H9 (cell line): ENCODE measurements around the gene BCL7B. TPM values are rescaled to one million over a fixed set of nuclear protein-coding genes. Genes with fewer than 3 reads are reported as not detected.
A peak's percentile ranks its signal among the peaks of the same experiment; 100 is the strongest.

ENCODE experiments used
- DNase-seq: peaks from one replicate; pipeline ENCODE4 v3.0.0-alpha.2; 2017
- H2AFZ ChIP-seq: one replicate; pipeline ENCODE4 v1.6.1; 2013; ENCODE audit warnings: mild to moderate bottlenecking, low read length, control low read depth, moderate library complexity
- H2AK5ac ChIP-seq: 2 replicates; pipeline ENCODE4 v1.6.1; 2013; ENCODE audit warnings: low read length, control low read depth, mixed read lengths; ENCODE audit not compliant: insufficient read length
- H2BK120ac ChIP-seq: one replicate; pipeline ENCODE4 v1.6.1; 2013; ENCODE audit warnings: low read depth, mild to moderate bottlenecking, low read length, control low read depth, inconsistent platforms; ENCODE audit not compliant: poor library complexity, severe bottlenecking
- H2BK12ac ChIP-seq: 2 replicates; pipeline ENCODE4 v1.6.1; 2013; ENCODE audit warnings: low read length, control low read depth, mixed read lengths, low read depth; ENCODE audit not compliant: insufficient read length
- H2BK15ac ChIP-seq: 2 replicates; pipeline ENCODE4 v1.6.1; 2013; ENCODE audit warnings: low read depth, low read length, control low read depth
- H2BK20ac ChIP-seq: one replicate; pipeline ENCODE4 v1.6.1; 2013; ENCODE audit warnings: low read depth, mild to moderate bottlenecking, low read length, control low read depth, inconsistent platforms; ENCODE audit not compliant: poor library complexity, severe bottlenecking
- H2BK5ac ChIP-seq: 2 replicates; pipeline ENCODE4 v1.6.1; 2013; ENCODE audit warnings: low read length, control low read depth, mixed read lengths; ENCODE audit not compliant: insufficient read length
- H3K14ac ChIP-seq: 2 replicates; pipeline ENCODE4 v1.6.1; 2013; ENCODE audit warnings: low read length, control low read depth; ENCODE audit not compliant: insufficient read depth
- H3K18ac ChIP-seq: 2 replicates; pipeline ENCODE4 v1.6.1; 2013; ENCODE audit warnings: low read depth, mild to moderate bottlenecking, mixed read lengths, low read length, control low read depth; ENCODE audit not compliant: insufficient read length
- H3K23ac ChIP-seq: 2 replicates; pipeline ENCODE4 v1.6.1; 2013; ENCODE audit warnings: low read length, control low read depth, mixed read lengths, low read depth; ENCODE audit not compliant: insufficient read length
- H3K23me2 ChIP-seq: 2 replicates; pipeline ENCODE4 v1.6.1; 2013; ENCODE audit warnings: low read depth, mild to moderate bottlenecking, mixed read lengths, low read length, control low read depth; ENCODE audit not compliant: insufficient read length, poor library complexity, severe bottlenecking
- H3K27ac ChIP-seq: 2 replicates; pipeline ENCODE4 v1.5.1; 2013; ENCODE audit warnings: low read length, control low read depth, mixed read lengths, low read depth; ENCODE audit not compliant: insufficient read length
- H3K27me3 ChIP-seq: 2 replicates; pipeline ENCODE4 v1.6.1; 2013; ENCODE audit warnings: low read length, control low read depth, inconsistent platforms; ENCODE audit not compliant: insufficient read depth
- H3K4ac ChIP-seq: 2 replicates; pipeline ENCODE4 v1.6.1; 2013; ENCODE audit warnings: low read depth, mild to moderate bottlenecking, control low read depth, inconsistent platforms, low read length, moderate library complexity
- H3K4me1 ChIP-seq: 2 replicates; pipeline ENCODE4 v1.6.1; 2013; ENCODE audit warnings: low read length, control low read depth, inconsistent platforms; ENCODE audit not compliant: insufficient read depth
- H3K4me2 ChIP-seq: 2 replicates; pipeline ENCODE4 v1.6.1; 2013; ENCODE audit warnings: low read length, control low read depth, mixed read lengths; ENCODE audit not compliant: insufficient read length, insufficient read depth
- H3K56ac ChIP-seq: 2 replicates; pipeline ENCODE4 v1.6.1; 2013; ENCODE audit warnings: low read depth, mild to moderate bottlenecking, mixed read lengths, low read length, control low read depth; ENCODE audit not compliant: insufficient read length
- H3K79me1 ChIP-seq: 2 replicates; pipeline ENCODE4 v1.6.1; 2013; ENCODE audit warnings: low read depth, mild to moderate bottlenecking, moderate library complexity, low read length, control low read depth, inconsistent platforms; ENCODE audit not compliant: insufficient read depth, poor library complexity, severe bottlenecking
- H3K79me2 ChIP-seq: 2 replicates; pipeline ENCODE4 v1.6.1; 2013; ENCODE audit warnings: low read length, control low read depth, inconsistent platforms; ENCODE audit not compliant: insufficient read depth
- H3K9ac ChIP-seq: 2 replicates; pipeline ENCODE4 v1.6.1; 2013; ENCODE audit warnings: low read length, control low read depth, mixed read lengths; ENCODE audit not compliant: insufficient read length; ENCODE audit errors: extremely low read depth
- H3K9me3 ChIP-seq: one replicate; pipeline ENCODE4 v1.6.1; 2013; ENCODE audit warnings: low read depth, low read length, inconsistent platforms; ENCODE audit not compliant: control insufficient read depth
- H3T11ph ChIP-seq: one replicate; pipeline ENCODE4 v1.6.1; 2013; ENCODE audit warnings: mild to moderate bottlenecking, low read length, control low read depth, inconsistent platforms
- H4K20me1 ChIP-seq: one replicate; pipeline ENCODE4 v1.6.1; 2013; ENCODE audit not compliant: control insufficient read depth, insufficient read length, insufficient read depth
- H4K5ac ChIP-seq: 2 replicates; pipeline ENCODE4 v1.6.1; 2013; ENCODE audit warnings: low read depth, mild to moderate bottlenecking, mixed read lengths, low read length, control low read depth; ENCODE audit not compliant: insufficient read length
- H4K8ac ChIP-seq: replicated peaks from 2 replicates; pipeline ENCODE4 v1.6.1; 2013; ENCODE audit warnings: low read length, control low read depth, mixed read lengths, low read depth; ENCODE audit not compliant: insufficient read length
- H4K91ac ChIP-seq: 2 replicates; pipeline ENCODE4 v1.6.1; 2013; ENCODE audit warnings: low read depth, mild to moderate bottlenecking, moderate library complexity, mixed read lengths, low read length, control low read depth; ENCODE audit not compliant: insufficient read length
- H3K27ac Mint-ChIP-seq, 3 experiments: 2 replicates in 2 of 3; 3 replicates in 1 of 3; pipeline ENCODE4 v1.8.0; 2020 to 2021; ENCODE audit warnings: mixed read lengths in 3 of 3, mild to moderate bottlenecking in 1 of 3, moderate library complexity in 1 of 3
- H3K27me3 Mint-ChIP-seq: 2 replicates; pipeline ENCODE4 v1.8.0; 2021; ENCODE audit warnings: low read depth, mild to moderate bottlenecking, moderate library complexity, mixed read lengths
- H3K36me3 Mint-ChIP-seq, 3 experiments: 2 replicates in 2 of 3; 3 replicates in 1 of 3; pipeline ENCODE4 v1.8.0; 2020 to 2021; ENCODE audit warnings: low read depth in 3 of 3, mixed read lengths in 3 of 3; ENCODE audit not compliant: insufficient read depth in 1 of 3
- H3K4me1 Mint-ChIP-seq, 2 experiments: 2 replicates each; pipeline ENCODE4 v1.8.0; 2020; ENCODE audit warnings: mixed read lengths in 2 of 2
- H3K4me3 Mint-ChIP-seq, 2 experiments: 2 replicates in 1 of 2; 3 replicates in 1 of 2; pipeline ENCODE4 v1.8.0; 2020 to 2021; ENCODE audit warnings: mild to moderate bottlenecking in 2 of 2, mixed read lengths in 2 of 2, moderate library complexity in 1 of 2
- H3K9me3 Mint-ChIP-seq, 2 experiments: 2 replicates in 1 of 2; 3 replicates in 1 of 2; pipeline ENCODE4 v1.8.0; 2020; ENCODE audit warnings: mild to moderate bottlenecking in 2 of 2, mixed read lengths in 2 of 2, moderate library complexity in 1 of 2
- WGBS: extraction: QIAGEN DNeasy Blood & Tissue Kit; methylation state at CpG from one replicate; pipeline ENCODE4 v1.1.7; 2013; ENCODE audit warnings: missing lambda C conversion rate, low lambda C conversion rate, mixed read lengths; ENCODE audit not compliant: insufficient read length; ENCODE audit errors: extremely low coverage; 5-methylcytosine and 5-hydroxymethylcytosine counted together
- total RNA-seq: library from RNA; stranded (reverse); gene quantifications from 2 replicates; pipeline ENCODE4 v1.2.1, GENCODE V29; 2021
- TF ChIP-seq, protein P1 (sequence below): fragments of 200-600 bp; sonication (generic); conservative IDR thresholded peaks from 3 replicates; pipeline ENCODE4 v1.8.0; 2021; ENCODE audit warnings: antibody characterized with exemption, mild to moderate bottlenecking

Gene BCL7B
- total RNA-seq, 1 experiment from 2014 or later = 48.9 TPM

DNA sequence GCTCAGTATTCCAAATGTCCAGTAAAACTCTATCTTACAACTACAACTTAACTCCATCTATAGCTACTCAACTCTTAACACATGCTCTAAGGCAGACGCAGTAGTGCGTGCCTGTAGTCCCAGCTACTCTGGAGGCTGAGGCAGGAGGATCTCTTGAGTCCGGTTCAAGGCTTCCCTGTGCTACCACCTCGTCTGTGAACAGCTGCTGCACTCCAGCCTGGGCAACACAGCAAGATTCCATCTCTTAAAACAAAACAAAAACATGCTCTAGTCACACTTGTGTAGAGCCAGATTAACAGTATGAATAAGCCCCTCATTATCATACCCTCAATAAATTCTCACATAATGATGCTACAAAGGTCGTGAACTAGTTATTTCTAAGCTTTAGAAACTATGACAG, 39.0 kb downstream of the BCL7B start:
- no peak overlapping the region for H2AK5ac ChIP-seq
- no peaks in the 10 kb centered on the region for H4K20me1 ChIP-seq
- no peak overlapping the region for H3K14ac ChIP-seq
- no peaks in the 10 kb centered on the region for H3K9me3 ChIP-seq
- no peak overlapping the region for H4K5ac ChIP-seq
- peaks cover 36 to 67% (median 65%) of the 10 kb centered on the region in 3 experiments for H3K36me3 Mint-ChIP-seq
- H2BK5ac ChIP-seq = no peak overlapping the region
- no peak overlapping the region for H2BK12ac ChIP-seq
- H3K27me3 ChIP-seq = no peaks in the 10 kb centered on the region
- no peak overlapping the region for H2BK120ac ChIP-seq
- no peak overlapping the region for H4K91ac ChIP-seq
- H3K23me2 ChIP-seq = peaks cover 14% of the 10 kb centered on the region
- H3K4me1 Mint-ChIP-seq = peaks cover 23 to 31% of the 10 kb centered on the region in 2 experiments
- H2AFZ ChIP-seq = no peak overlapping the region
- no CpG with 5 or more reads among the region's 5 CpGs for WGBS
- H3K4ac ChIP-seq = no peak overlapping the region
- peaks cover 7% of the 10 kb centered on the region for H3K79me1 ChIP-seq
- H3K27me3 Mint-ChIP-seq = no peaks in the 10 kb centered on the region
- peak overlapping the region; percentile 17 to 61; a peak in 3 of 5 replicates for H3K4me3 Mint-ChIP-seq
- peak overlapping the region in 2 of 3 experiments; percentile 11 to 72; a peak in 1 of 7 replicates for H3K27ac Mint-ChIP-seq
- H3K23ac ChIP-seq = no peak overlapping the region
- H3K27ac ChIP-seq = no peak overlapping the region
- TF ChIP-seq, protein P1, sequence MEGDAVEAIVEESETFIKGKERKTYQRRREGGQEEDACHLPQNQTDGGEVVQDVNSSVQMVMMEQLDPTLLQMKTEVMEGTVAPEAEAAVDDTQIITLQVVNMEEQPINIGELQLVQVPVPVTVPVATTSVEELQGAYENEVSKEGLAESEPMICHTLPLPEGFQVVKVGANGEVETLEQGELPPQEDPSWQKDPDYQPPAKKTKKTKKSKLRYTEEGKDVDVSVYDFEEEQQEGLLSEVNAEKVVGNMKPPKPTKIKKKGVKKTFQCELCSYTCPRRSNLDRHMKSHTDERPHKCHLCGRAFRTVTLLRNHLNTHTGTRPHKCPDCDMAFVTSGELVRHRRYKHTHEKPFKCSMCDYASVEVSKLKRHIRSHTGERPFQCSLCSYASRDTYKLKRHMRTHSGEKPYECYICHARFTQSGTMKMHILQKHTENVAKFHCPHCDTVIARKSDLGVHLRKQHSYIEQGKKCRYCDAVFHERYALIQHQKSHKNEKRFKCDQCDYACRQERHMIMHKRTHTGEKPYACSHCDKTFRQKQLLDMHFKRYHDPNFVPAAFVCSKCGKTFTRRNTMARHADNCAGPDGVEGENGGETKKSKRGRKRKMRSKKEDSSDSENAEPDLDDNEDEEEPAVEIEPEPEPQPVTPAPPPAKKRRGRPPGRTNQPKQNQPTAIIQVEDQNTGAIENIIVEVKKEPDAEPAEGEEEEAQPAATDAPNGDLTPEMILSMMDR = no peak
- peaks cover 66% of the 10 kb centered on the region for H3K79me2 ChIP-seq
- no peak overlapping the region for H2BK15ac ChIP-seq
- H3K4me2 ChIP-seq = no peak overlapping the region
- H2BK20ac ChIP-seq = no peak overlapping the region
- DNase-seq = no peak
- H3K18ac ChIP-seq = no peak overlapping the region
- no peak overlapping the region for H3K9ac ChIP-seq
- no peaks in the 10 kb centered on the region for H3K4me1 ChIP-seq
- no peak overlapping the region for H4K8ac ChIP-seq
- H3T11ph ChIP-seq = no peak overlapping the region
- no peak overlapping the region for H3K56ac ChIP-seq
- H3K9me3 Mint-ChIP-seq = no peaks in the 10 kb centered on the region; a peak in 1 of 5 replicates
